Measurements from ENCODE around the gene GRM4.

The GRM4 gene

GRCh38 chr6:34125939-34126338 is 19.9 kb downstream of the GRM4 start:
- peaks cover 5% of the 10 kb centered on the region for H3K4me1 ChIP-seq (ENCODE audit: insufficient read depth, low read length, poor library complexity, severe bottlenecking)

GRCh38 chr6:34120953-34121675 is 24.8 kb downstream of the GRM4 start:
- Histone ChIP-seq H3F3A (ENCODE audit: low read depth) (no peaks in the 10 kb centered on the region), H2AFZ (ENCODE audit: low read length) (no peak overlapping the region), H3K4me1 (ENCODE audit: insufficient read depth, low read length, poor library complexity, severe bottlenecking) (peaks cover 5% of the 10 kb centered on the region), H3K9me2 (replicated peaks; ENCODE audit: low read depth, low read length) (no peaks in the 10 kb centered on the region), H3K36me3 (ENCODE audit: insufficient read depth, low read length) (no peaks in the 10 kb centered on the region), H3K4me2 (ENCODE audit: low read depth, low read length, poor library complexity, severe bottlenecking) (no peak overlapping the region), H3K9me3 (ENCODE audit: insufficient read depth, low read depth, low read length) (no peaks in the 10 kb centered on the region), H3K27me3 (ENCODE audit: insufficient read depth, low read length, poor library complexity, severe bottlenecking) (no peaks in the 10 kb centered on the region), H3K4me3 (ENCODE audit: low read length, poor library complexity, severe bottlenecking) (no peak overlapping the region), H3K79me2 (ENCODE audit: insufficient read depth, low read length) (no peaks in the 10 kb centered on the region), H3K9ac (ENCODE audit: low read depth, low read length, poor library complexity, severe bottlenecking) (no peak overlapping the region), H4K20me1 (ENCODE audit: insufficient read depth, low read length, poor library complexity, severe bottlenecking) (no peaks in the 10 kb centered on the region)
- TF ChIP-seq CTCF (conservative IDR thresholded peaks at IDR 0.05; ENCODE audit: low read length) (no peak), EZH2phosphoT487 (IDR thresholded peaks at IDR 0.05; ENCODE audit: borderline replicate concordance) (no peak)

More at GRCh38 chr6:34125939-34126338, 19.9 kb downstream of the GRM4 start:
- Histone ChIP-seq H3K4me3 (ENCODE audit: low read length, poor library complexity, severe bottlenecking) (no peak overlapping the region), H3K36me3 (ENCODE audit: insufficient read depth, low read length) (no peaks in the 10 kb centered on the region), H3K4me2 (ENCODE audit: low read depth, low read length, poor library complexity, severe bottlenecking) (no peak overlapping the region), H3F3A (ENCODE audit: low read depth) (no peaks in the 10 kb centered on the region), H2AFZ (ENCODE audit: low read length) (no peak overlapping the region), H3K27me3 (ENCODE audit: insufficient read depth, low read length, poor library complexity, severe bottlenecking) (no peaks in the 10 kb centered on the region), H3K9ac (ENCODE audit: low read depth, low read length, poor library complexity, severe bottlenecking) (no peak overlapping the region), H3K9me3 (ENCODE audit: insufficient read depth, low read depth, low read length) (no peaks in the 10 kb centered on the region), H3K9me2 (replicated peaks; ENCODE audit: low read depth, low read length) (no peaks in the 10 kb centered on the region), H4K20me1 (ENCODE audit: insufficient read depth, low read length, poor library complexity, severe bottlenecking) (no peaks in the 10 kb centered on the region), H3K79me2 (ENCODE audit: insufficient read depth, low read length) (no peaks in the 10 kb centered on the region)
- TF ChIP-seq CTCF (conservative IDR thresholded peaks at IDR 0.05; ENCODE audit: low read length): no peak
- no peak for TF ChIP-seq EZH2phosphoT487 (IDR thresholded peaks at IDR 0.05; ENCODE audit: borderline replicate concordance)

- Histone ChIP-seq H3K79me2 (ENCODE audit: insufficient read depth, low read length) (no peaks in the 10 kb centered on the region), H3K9me2 (replicated peaks; ENCODE audit: low read depth, low read length) (no peaks in the 10 kb centered on the region), H3F3A (ENCODE audit: low read depth) (no peaks in the 10 kb centered on the region), H3K36me3 (ENCODE audit: insufficient read depth, low read length) (no peaks in the 10 kb centered on the region), H3K9me3 (ENCODE audit: insufficient read depth, low read depth, low read length) (no peaks in the 10 kb centered on the region), H3K4me2 (ENCODE audit: low read depth, low read length, poor library complexity, severe bottlenecking) (no peak overlapping the region), H3K27me3 (ENCODE audit: insufficient read depth, low read length, poor library complexity, severe bottlenecking) (no peaks in the 10 kb centered on the region), H3K4me1 (ENCODE audit: insufficient read depth, low read length, poor library complexity, severe bottlenecking) (no peaks in the 10 kb centered on the region), H3K4me3 (ENCODE audit: low read length, poor library complexity, severe bottlenecking) (no peak overlapping the region), H4K20me1 (ENCODE audit: insufficient read depth, low read length, poor library complexity, severe bottlenecking) (no peaks in the 10 kb centered on the region), H2AFZ (ENCODE audit: low read length) (no peak overlapping the region), H3K9ac (ENCODE audit: low read depth, low read length, poor library complexity, severe bottlenecking) (no peak overlapping the region)
- TF ChIP-seq CTCF (conservative IDR thresholded peaks at IDR 0.05; ENCODE audit: low read length): no peak
- TF ChIP-seq EZH2phosphoT487 (IDR thresholded peaks at IDR 0.05; ENCODE audit: borderline replicate concordance): no peak
Observed at GRCh38 chr6:34115915-34116314, 30.0 kb downstream of the GRM4 start.
